Measurements from ENCODE around the gene SYNE2.

Gene SYNE2

GRCh38 chr14:63909984-63910383 lies 57.2 kb downstream of the SYNE2 start:
- no peak for DNase-seq

GRCh38 chr14:63910583-63911363 lies 58.0 kb downstream of the SYNE2 start:
- no peak for DNase-seq

- no peak for DNase-seq
These were observed 58.6 kb downstream of the SYNE2 start for GRCh38 chr14:63911404-63911803.

- DNase-seq, result no peak
These were observed 59.5 kb downstream of the SYNE2 start for GRCh38 chr14:63912286-63912685.

- DNase-seq, result no peak
These were observed 65.6 kb downstream of the SYNE2 start for GRCh38 chr14:63918411-63918810.

- DNase-seq, result no peak
These were observed 70.1 kb downstream of the SYNE2 start for GRCh38 chr14:63922696-63923421.

- no peak for DNase-seq
These were observed 70.6 kb downstream of the SYNE2 start for GRCh38 chr14:63923422-63923752.

- DNase-seq, result no peak
These were observed 71.6 kb downstream of the SYNE2 start for GRCh38 chr14:63924375-63924774.

GRCh38 chr14:63926641-63927040 lies 73.8 kb downstream of the SYNE2 start:
- no peak for DNase-seq

GRCh38 chr14:63928744-63929174 lies 76.0 kb downstream of the SYNE2 start:
- no peak for DNase-seq

- no peak for DNase-seq
These were observed 80.3 kb downstream of the SYNE2 start for GRCh38 chr14:63933110-63933509.

- DNase-seq, result no peak
These were observed 80.9 kb downstream of the SYNE2 start for GRCh38 chr14:63933711-63934110.

- DNase-seq, result peak; percentile 30
These were observed 85.6 kb downstream of the SYNE2 start for GRCh38 chr14:63938198-63939005.

- DNase-seq, result no peak
These were observed 86.1 kb downstream of the SYNE2 start for GRCh38 chr14:63939006-63939270.

- no peak for DNase-seq
These were observed 87.6 kb downstream of the SYNE2 start for GRCh38 chr14:63940387-63940786.

GRCh38 chr14:63941023-63941422 lies 88.2 kb downstream of the SYNE2 start:
- no peak for DNase-seq

- DNase-seq, result no peak
These were observed 96.9 kb downstream of the SYNE2 start for GRCh38 chr14:63949696-63950095.

- DNase-seq, result no peak
These were observed 98.2 kb downstream of the SYNE2 start for GRCh38 chr14:63951021-63951420.

- no peak for DNase-seq
These were observed 98.6 kb downstream of the SYNE2 start for GRCh38 chr14:63951429-63951828.

GRCh38 chr14:63952053-63952932 lies 99.5 kb downstream of the SYNE2 start:
- DNase-seq, result no peak

GRCh38 chr14:63952933-63953437 lies 100.2 kb downstream of the SYNE2 start:
- DNase-seq, result no peak

GRCh38 chr14:63956326-63956725 lies 103.5 kb downstream of the SYNE2 start:
- no peak for DNase-seq

Data from NK-92 treated with Interleukin-12 subunit alpha and Interleukin-12 subunit beta, amount 100 ng/mL, for 24 hours (cell line).